H9 (cell line): ENCODE data around the gene LTF. TPM values are rescaled to one million over a fixed set of nuclear protein-coding genes. Genes with fewer than 3 reads are reported as not detected.

Experiments
- DNase-seq: peaks from one replicate; pipeline ENCODE4 v3.0.0-alpha.2; 2017
- H2AFZ ChIP-seq: one replicate; pipeline ENCODE4 v1.6.1; 2013; ENCODE audit warnings: mild to moderate bottlenecking, low read length, control low read depth, moderate library complexity
- H2AK5ac ChIP-seq: 2 replicates; pipeline ENCODE4 v1.6.1; 2013; ENCODE audit warnings: low read length, control low read depth, mixed read lengths; ENCODE audit not compliant: insufficient read length
- H2BK120ac ChIP-seq: one replicate; pipeline ENCODE4 v1.6.1; 2013; ENCODE audit warnings: low read depth, mild to moderate bottlenecking, low read length, control low read depth, inconsistent platforms; ENCODE audit not compliant: poor library complexity, severe bottlenecking
- H2BK12ac ChIP-seq: 2 replicates; pipeline ENCODE4 v1.6.1; 2013; ENCODE audit warnings: low read length, control low read depth, mixed read lengths, low read depth; ENCODE audit not compliant: insufficient read length
- H2BK15ac ChIP-seq: 2 replicates; pipeline ENCODE4 v1.6.1; 2013; ENCODE audit warnings: low read depth, low read length, control low read depth
- H2BK20ac ChIP-seq: one replicate; pipeline ENCODE4 v1.6.1; 2013; ENCODE audit warnings: low read depth, mild to moderate bottlenecking, low read length, control low read depth, inconsistent platforms; ENCODE audit not compliant: poor library complexity, severe bottlenecking
- H2BK5ac ChIP-seq: 2 replicates; pipeline ENCODE4 v1.6.1; 2013; ENCODE audit warnings: low read length, control low read depth, mixed read lengths; ENCODE audit not compliant: insufficient read length
- H3K14ac ChIP-seq: 2 replicates; pipeline ENCODE4 v1.6.1; 2013; ENCODE audit warnings: low read length, control low read depth; ENCODE audit not compliant: insufficient read depth
- H3K18ac ChIP-seq: 2 replicates; pipeline ENCODE4 v1.6.1; 2013; ENCODE audit warnings: low read depth, mild to moderate bottlenecking, mixed read lengths, low read length, control low read depth; ENCODE audit not compliant: insufficient read length
- H3K23ac ChIP-seq: 2 replicates; pipeline ENCODE4 v1.6.1; 2013; ENCODE audit warnings: low read length, control low read depth, mixed read lengths, low read depth; ENCODE audit not compliant: insufficient read length
- H3K23me2 ChIP-seq: 2 replicates; pipeline ENCODE4 v1.6.1; 2013; ENCODE audit warnings: low read depth, mild to moderate bottlenecking, mixed read lengths, low read length, control low read depth; ENCODE audit not compliant: insufficient read length, poor library complexity, severe bottlenecking
- H3K27ac ChIP-seq: 2 replicates; pipeline ENCODE4 v1.5.1; 2013; ENCODE audit warnings: low read length, control low read depth, mixed read lengths, low read depth; ENCODE audit not compliant: insufficient read length
- H3K27me3 ChIP-seq: 2 replicates; pipeline ENCODE4 v1.6.1; 2013; ENCODE audit warnings: low read length, control low read depth, inconsistent platforms; ENCODE audit not compliant: insufficient read depth
- H3K4ac ChIP-seq: 2 replicates; pipeline ENCODE4 v1.6.1; 2013; ENCODE audit warnings: low read depth, mild to moderate bottlenecking, control low read depth, inconsistent platforms, low read length, moderate library complexity
- H3K4me1 ChIP-seq: 2 replicates; pipeline ENCODE4 v1.6.1; 2013; ENCODE audit warnings: low read length, control low read depth, inconsistent platforms; ENCODE audit not compliant: insufficient read depth
- H3K4me2 ChIP-seq: 2 replicates; pipeline ENCODE4 v1.6.1; 2013; ENCODE audit warnings: low read length, control low read depth, mixed read lengths; ENCODE audit not compliant: insufficient read length, insufficient read depth
- H3K56ac ChIP-seq: 2 replicates; pipeline ENCODE4 v1.6.1; 2013; ENCODE audit warnings: low read depth, mild to moderate bottlenecking, mixed read lengths, low read length, control low read depth; ENCODE audit not compliant: insufficient read length
- H3K79me1 ChIP-seq: 2 replicates; pipeline ENCODE4 v1.6.1; 2013; ENCODE audit warnings: low read depth, mild to moderate bottlenecking, moderate library complexity, low read length, control low read depth, inconsistent platforms; ENCODE audit not compliant: insufficient read depth, poor library complexity, severe bottlenecking
- H3K79me2 ChIP-seq: 2 replicates; pipeline ENCODE4 v1.6.1; 2013; ENCODE audit warnings: low read length, control low read depth, inconsistent platforms; ENCODE audit not compliant: insufficient read depth
- H3K9ac ChIP-seq: 2 replicates; pipeline ENCODE4 v1.6.1; 2013; ENCODE audit warnings: low read length, control low read depth, mixed read lengths; ENCODE audit not compliant: insufficient read length; ENCODE audit errors: extremely low read depth
- H3K9me3 ChIP-seq: one replicate; pipeline ENCODE4 v1.6.1; 2013; ENCODE audit warnings: low read depth, low read length, inconsistent platforms; ENCODE audit not compliant: control insufficient read depth
- H3T11ph ChIP-seq: one replicate; pipeline ENCODE4 v1.6.1; 2013; ENCODE audit warnings: mild to moderate bottlenecking, low read length, control low read depth, inconsistent platforms
- H4K20me1 ChIP-seq: one replicate; pipeline ENCODE4 v1.6.1; 2013; ENCODE audit not compliant: control insufficient read depth, insufficient read length, insufficient read depth
- H4K5ac ChIP-seq: 2 replicates; pipeline ENCODE4 v1.6.1; 2013; ENCODE audit warnings: low read depth, mild to moderate bottlenecking, mixed read lengths, low read length, control low read depth; ENCODE audit not compliant: insufficient read length
- H4K8ac ChIP-seq: replicated peaks from 2 replicates; pipeline ENCODE4 v1.6.1; 2013; ENCODE audit warnings: low read length, control low read depth, mixed read lengths, low read depth; ENCODE audit not compliant: insufficient read length
- H4K91ac ChIP-seq: 2 replicates; pipeline ENCODE4 v1.6.1; 2013; ENCODE audit warnings: low read depth, mild to moderate bottlenecking, moderate library complexity, mixed read lengths, low read length, control low read depth; ENCODE audit not compliant: insufficient read length
- H3K27ac Mint-ChIP-seq, 3 experiments: 2 replicates in 2 of 3; 3 replicates in 1 of 3; pipeline ENCODE4 v1.8.0; 2020 to 2021; ENCODE audit warnings: mixed read lengths in 3 of 3, mild to moderate bottlenecking in 1 of 3, moderate library complexity in 1 of 3
- H3K27me3 Mint-ChIP-seq: 2 replicates; pipeline ENCODE4 v1.8.0; 2021; ENCODE audit warnings: low read depth, mild to moderate bottlenecking, moderate library complexity, mixed read lengths
- H3K36me3 Mint-ChIP-seq, 3 experiments: 2 replicates in 2 of 3; 3 replicates in 1 of 3; pipeline ENCODE4 v1.8.0; 2020 to 2021; ENCODE audit warnings: low read depth in 3 of 3, mixed read lengths in 3 of 3; ENCODE audit not compliant: insufficient read depth in 1 of 3
- H3K4me1 Mint-ChIP-seq, 2 experiments: 2 replicates each; pipeline ENCODE4 v1.8.0; 2020; ENCODE audit warnings: mixed read lengths in 2 of 2
- H3K4me3 Mint-ChIP-seq, 2 experiments: 2 replicates in 1 of 2; 3 replicates in 1 of 2; pipeline ENCODE4 v1.8.0; 2020 to 2021; ENCODE audit warnings: mild to moderate bottlenecking in 2 of 2, mixed read lengths in 2 of 2, moderate library complexity in 1 of 2
- H3K9me3 Mint-ChIP-seq, 2 experiments: 2 replicates in 1 of 2; 3 replicates in 1 of 2; pipeline ENCODE4 v1.8.0; 2020; ENCODE audit warnings: mild to moderate bottlenecking in 2 of 2, mixed read lengths in 2 of 2, moderate library complexity in 1 of 2
- CTCF ChIP-seq: fragments of 200-600 bp; sonication (generic); conservative IDR thresholded peaks from 3 replicates; pipeline ENCODE4 v1.8.0; 2021; ENCODE audit warnings: antibody characterized with exemption, mild to moderate bottlenecking
- WGBS: extraction: QIAGEN DNeasy Blood & Tissue Kit; methylation state at CpG from one replicate; pipeline ENCODE4 v1.1.7; 2013; ENCODE audit warnings: missing lambda C conversion rate, low lambda C conversion rate, mixed read lengths; ENCODE audit not compliant: insufficient read length; ENCODE audit errors: extremely low coverage; 5-methylcytosine and 5-hydroxymethylcytosine counted together
- total RNA-seq: library from RNA; stranded (reverse); gene quantifications from 2 replicates; pipeline ENCODE4 v1.2.1, GENCODE V29; 2021

The LTF gene
- total RNA-seq, 1 experiment from 2014 or later = not detected

DNA sequence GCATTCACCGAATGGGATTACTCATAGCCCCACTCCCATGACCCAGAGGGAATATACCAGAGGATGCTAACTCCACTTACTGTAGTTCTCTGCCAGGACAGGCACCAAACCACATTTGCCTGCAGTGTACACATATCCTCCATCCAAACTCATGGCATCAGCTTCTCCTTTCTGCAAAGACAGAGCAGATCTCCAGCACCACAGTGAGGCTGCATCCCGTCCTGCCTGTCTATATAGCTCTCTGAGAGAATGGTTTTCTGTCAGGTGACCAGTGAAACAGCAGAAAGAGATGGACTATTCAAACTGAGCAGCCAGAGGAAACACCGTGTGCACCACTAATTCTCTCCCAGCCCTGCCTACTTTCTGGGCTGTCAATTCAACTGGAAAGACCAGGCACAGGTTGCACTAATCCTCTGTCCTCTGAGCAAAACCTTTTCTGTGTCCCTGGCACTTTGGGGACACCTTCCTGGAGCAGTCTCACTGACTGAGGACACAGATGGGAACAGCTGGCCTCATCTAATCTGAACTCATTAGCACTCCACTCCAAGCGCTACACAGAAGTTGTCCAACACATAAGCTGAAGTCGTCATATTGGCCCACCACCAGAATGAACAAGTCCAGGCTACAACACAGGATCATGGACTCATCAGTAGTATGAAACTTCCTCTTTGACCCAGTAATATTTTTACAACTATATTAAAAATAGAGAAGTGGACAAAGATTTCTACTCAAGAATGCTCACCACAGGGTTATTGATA, 17.3 kb downstream of the LTF start:
- Histone ChIP-seq H2BK15ac (no peak overlapping the region), H3K27me3 (no peaks in the 10 kb centered on the region), H2AFZ (no peak overlapping the region), H3K27ac (no peak overlapping the region), H4K8ac (no peak overlapping the region), H3T11ph (no peak overlapping the region), H3K23me2 (no peaks in the 10 kb centered on the region), H2BK12ac (no peak overlapping the region), H3K4ac (no peak overlapping the region), H3K14ac (no peak overlapping the region), H2AK5ac (no peak overlapping the region), H2BK5ac (no peak overlapping the region), H4K20me1 (no peaks in the 10 kb centered on the region), H3K4me2 (no peak overlapping the region), H4K5ac (no peak overlapping the region), H3K23ac (no peak overlapping the region), H3K79me1 (no peaks in the 10 kb centered on the region), H3K56ac (no peak overlapping the region), H2BK120ac (no peak overlapping the region), H4K91ac (no peak overlapping the region), H3K18ac (no peak overlapping the region), H3K9me3 (no peaks in the 10 kb centered on the region), H2BK20ac (no peak overlapping the region), H3K4me1 (no peaks in the 10 kb centered on the region), H3K79me2 (no peaks in the 10 kb centered on the region), H3K9ac (no peak overlapping the region)
- no peak for TF ChIP-seq CTCF
- Mint-ChIP-seq H3K27me3 (no peaks in the 10 kb centered on the region; the same call in none of the 2 replicates), H3K36me3 (no peaks in the 10 kb centered on the region), H3K4me3 (no peak overlapping the region), H3K4me1 (no peaks in the 10 kb centered on the region), H3K9me3 (no peaks in the 10 kb centered on the region), H3K27ac (no peak overlapping the region; a peak in 1 of 7 replicates)
- no peak for DNase-seq
- WGBS = no CpG with 5 or more reads among the region's 5 CpGs
